HCT116 (cell line): ENCODE measurements around the gene TMTC1. TPM values are rescaled to one million over a fixed set of nuclear protein-coding genes. Genes with fewer than 3 reads are reported as not detected.

Experiments used
- ATAC-seq: fragments of 200-7000 bp; cut with Tn5 transposase; 2 replicates; pipeline ENCODE4 v1.9.1; 2020; ENCODE audit warnings: mild to moderate bottlenecking, moderate library complexity
- BruUV-seq: library from RNA; stranded (reverse); fragments of 400-500 nt; replicated peaks from 2 replicates; lab custom pipeline; 2021; lab: Mats Ljungman, UMichigan
- CTCF ChIA-PET: fragments of 300-600 bp; sonication (Branson Sonifier 250); formaldehyde crosslinking; loops from one replicate; lab custom pipeline; 2021; ENCODE audit warnings: antibody characterized with exemption; lab: Charles Lee
- POLR2A ChIA-PET: fragments of 300-600, 350-600 bp; sonication (Branson Sonifier 250); formaldehyde crosslinking; loops from one replicate; lab custom pipeline; 2021; ENCODE audit warnings: antibody characterized with exemption; lab: Charles Lee
- RAD21 ChIA-PET, 2 experiments: fragments of 300-600 bp; sonication (Branson Sonifier 250); formaldehyde crosslinking; loops; one replicate each; lab custom pipeline; 2023; ENCODE audit warnings: low total read pairs in 2 of 2; ENCODE audit not compliant: uncharacterized antibody in 2 of 2, unreplicated experiment in 2 of 2, low non-redundant PET in 1 of 2; lab: Charles Lee
- DNase-seq: peaks from one replicate; pipeline ENCODE4 v3.0.0-alpha.2; 2010; ENCODE audit warnings: low read depth, low spot score
- H2AFZ ChIP-seq: fragments of 200-600 bp; shearing (Covaris generic), sonication (generic); 2 replicates; pipeline ENCODE4 v1.6.1; 2017; ENCODE audit warnings: low read depth, mixed run types, mixed read lengths, antibody characterized with exemption, low read length; ENCODE audit not compliant: poor library complexity, severe bottlenecking
- H3K27ac ChIP-seq: 2 replicates; pipeline ENCODE4 v1.5.1; 2012; ENCODE audit warnings: low read depth, low read length
- H3K27me3 ChIP-seq: fragments of 200-600 bp; sonication (generic); 2 replicates; pipeline ENCODE4 v1.6.1; 2016; ENCODE audit warnings: mixed run types, low read length, mixed read lengths; ENCODE audit not compliant: insufficient read depth
- H3K36me3 ChIP-seq, 2 experiments: fragments of 200-500 bp in 1 of 2; fragments of 200-600 bp in 1 of 2; sonication (Bioruptor generic) in 1 of 2; sonication (generic) in 1 of 2; 2 replicates each; pipeline versions ENCODE4 v1.5.1 to v1.6.1; 2014 to 2016; ENCODE audit warnings: low read length in 2 of 2, inconsistent platforms in 1 of 2, mixed read lengths in 1 of 2, mixed run types in 1 of 2; ENCODE audit not compliant: insufficient read depth in 2 of 2, control insufficient read depth in 1 of 2
- H3K4me1 ChIP-seq, 2 experiments: fragments of 200-600 bp in 1 of 2; sonication (generic) in 1 of 2; 2 replicates each; pipeline versions ENCODE4 v1.5.1 to v1.6.1; 2012 to 2017; ENCODE audit warnings: low read length in 2 of 2, inconsistent platforms in 1 of 2, mild to moderate bottlenecking in 1 of 2, mixed read lengths in 1 of 2, mixed run types in 1 of 2, moderate library complexity in 1 of 2; ENCODE audit not compliant: insufficient read depth in 2 of 2, control insufficient read depth in 1 of 2
- H3K4me2 ChIP-seq: fragments of 200-600 bp; sonication (generic); 2 replicates; pipeline ENCODE4 v1.6.1; 2017; ENCODE audit warnings: mixed run types, low read length, mixed read lengths
- H3K4me3 ChIP-seq, 2 experiments: fragments of 200-600 bp in 1 of 2; sonication (generic) in 1 of 2; replicated peaks in 1 of 2; 2 replicates each; pipeline ENCODE4 v1.5.1; 2011 to 2016; ENCODE audit warnings: low read length in 2 of 2, control low read depth in 1 of 2, low read depth in 1 of 2, mild to moderate bottlenecking in 1 of 2, mixed read lengths in 1 of 2, mixed run types in 1 of 2
- H3K79me2 ChIP-seq: fragments of 200-600 bp; sonication (generic); 2 replicates; pipeline ENCODE4 v1.6.1; 2017; ENCODE audit warnings: mild to moderate bottlenecking, mixed run types, low read length, moderate library complexity, mixed read lengths; ENCODE audit not compliant: insufficient read depth
- H3K9ac ChIP-seq: fragments of 200-600 bp; sonication (generic); 2 replicates; pipeline ENCODE4 v1.6.1; 2016; ENCODE audit warnings: low read length, mixed read lengths
- H3K9me2 ChIP-seq: fragments of 200-600 bp; sonication (generic), shearing (Covaris generic); 2 replicates; pipeline ENCODE4 v1.6.1; 2017; ENCODE audit warnings: mixed run types, mild to moderate bottlenecking, moderate library complexity; ENCODE audit not compliant: insufficient read depth
- H3K9me3 ChIP-seq, 2 experiments: fragments of 200-500 bp in 1 of 2; fragments of 200-600 bp in 1 of 2; sonication (Bioruptor generic) in 1 of 2; sonication (generic) in 1 of 2; 2 replicates each; pipeline ENCODE4 v1.6.1; 2014 to 2017; ENCODE audit warnings: low read length in 2 of 2, mixed read lengths in 2 of 2, inconsistent platforms in 1 of 2, low read depth in 1 of 2, mild to moderate bottlenecking in 1 of 2, mixed run types in 1 of 2, moderate library complexity in 1 of 2; ENCODE audit not compliant: control insufficient read depth in 1 of 2, insufficient read depth in 1 of 2
- H4K20me1 ChIP-seq: fragments of 200-600 bp; sonication (generic), shearing (Covaris generic); 2 replicates; pipeline ENCODE4 v1.6.1; 2017; ENCODE audit warnings: mixed run types, mild to moderate bottlenecking, moderate library complexity; ENCODE audit not compliant: insufficient read depth
- CBX3 ChIP-seq: IDR thresholded peaks from 2 replicates; pipeline ENCODE4 v1.6.1; 2012; ENCODE audit warnings: low read depth
- CEBPB ChIP-seq: IDR thresholded peaks from 2 replicates; pipeline ENCODE4 v1.6.1; 2012; ENCODE audit warnings: low read depth
- EGR1 ChIP-seq: IDR thresholded peaks from 2 replicates; pipeline ENCODE4 v1.6.1; 2012; ENCODE audit warnings: low read depth
- ELF1 ChIP-seq: IDR thresholded peaks from 2 replicates; pipeline ENCODE4 v1.6.1; 2012; ENCODE audit warnings: low read depth, borderline replicate concordance
- EZH2 ChIP-seq: fragments of 200-600 bp; sonication (generic); IDR thresholded peaks from 2 replicates; pipeline ENCODE4 v1.6.1; 2017; ENCODE audit warnings: antibody characterized with exemption, mixed run types
- EZH2phosphoT487 ChIP-seq: fragments of 200-600 bp; IDR thresholded peaks from 2 replicates; pipeline ENCODE4 v1.6.1; 2018; ENCODE audit warnings: antibody characterized with exemption, borderline replicate concordance
- FOSL1 ChIP-seq: IDR thresholded peaks from 2 replicates; pipeline ENCODE4 v1.6.1; 2012; ENCODE audit warnings: low read depth
- JUND ChIP-seq: IDR thresholded peaks from 2 replicates; pipeline ENCODE4 v1.6.1; 2012
- POLR2A ChIP-seq: IDR thresholded peaks from 2 replicates; pipeline ENCODE4 v1.7.0; 2011; ENCODE audit warnings: borderline replicate concordance; ENCODE audit not compliant: insufficient read depth, insufficient read length; ENCODE audit errors: extremely low read depth
- POLR2AphosphoS5 ChIP-seq: IDR thresholded peaks from 2 replicates; pipeline ENCODE4 v1.6.1; 2011; ENCODE audit warnings: mild to moderate bottlenecking, low read depth, low read length, moderate library complexity
- RAD21 ChIP-seq: IDR thresholded peaks from 2 replicates; pipeline ENCODE4 v1.6.1; 2012; ENCODE audit warnings: low read depth, mild to moderate bottlenecking
- SP1 ChIP-seq: IDR thresholded peaks from 2 replicates; pipeline ENCODE4 v1.6.1; 2012; ENCODE audit warnings: low read depth
- SRF ChIP-seq: IDR thresholded peaks from 2 replicates; pipeline ENCODE4 v1.6.1; 2012; ENCODE audit warnings: low read depth
- TCF7L2 ChIP-seq: IDR thresholded peaks from 2 replicates; pipeline ENCODE4 v1.7.0; 2011; ENCODE audit warnings: borderline replicate concordance, inconsistent platforms; ENCODE audit not compliant: insufficient read depth, insufficient read length; ENCODE audit errors: extremely low read depth
- ZFX ChIP-seq: fragments of 450-650 bp; IDR thresholded peaks from 2 replicates; pipeline ENCODE4 v1.6.1; 2017
- ZNF274 ChIP-seq: fragments of 200-500 bp; sonication (Bioruptor generic); IDR thresholded peaks from 2 replicates; pipeline ENCODE4 v1.6.1; 2014; ENCODE audit warnings: mild to moderate bottlenecking, low read depth, low read length, inconsistent platforms
- intact Hi-C: fragments of 100-400 bp; cut with micrococcal nuclease; formaldehyde crosslinking; loops from 2 replicates; pipeline ENCODE4 v1.10.0; 2022
- total RNA-seq: library from RNA; stranded (reverse); gene quantifications from one replicate; pipeline ENCODE4 v1.2.1, GENCODE V29; 2021; ENCODE audit not compliant: unreplicated experiment
- TF ChIP-seq, protein P1 (sequence below), 3 experiments: fragments of 200-600 bp in 1 of 3; sonication (generic) in 1 of 3; IDR thresholded peaks in 2 of 3; conservative IDR thresholded peaks in 1 of 3; 2 replicates each; pipeline ENCODE4 v1.5.1; 2012 to 2017; ENCODE audit warnings: low read depth in 2 of 3, low read length in 2 of 3, antibody characterized with exemption in 1 of 3, borderline replicate concordance in 1 of 3, control low read depth in 1 of 3, mild to moderate bottlenecking in 1 of 3, mixed read lengths in 1 of 3, mixed run types in 1 of 3, moderate library complexity in 1 of 3; ENCODE audit not compliant: insufficient read depth in 1 of 3
- TF ChIP-seq, protein P2 (sequence below): IDR thresholded peaks from 2 replicates; pipeline ENCODE4 v1.6.1; 2012
- TF ChIP-seq, protein P3 (sequence below): IDR thresholded peaks from 2 replicates; pipeline ENCODE4 v1.6.1; 2011; ENCODE audit warnings: mild to moderate bottlenecking, low read length, moderate library complexity; ENCODE audit not compliant: insufficient replicate concordance; ENCODE audit errors: extremely low read depth
- TF ChIP-seq, protein P4 (sequence below): IDR thresholded peaks from 2 replicates; pipeline ENCODE4 v1.6.1; 2012

Gene TMTC1
- total RNA-seq, 1 experiment from 2014 or later: 2.0 TPM

DNA sequence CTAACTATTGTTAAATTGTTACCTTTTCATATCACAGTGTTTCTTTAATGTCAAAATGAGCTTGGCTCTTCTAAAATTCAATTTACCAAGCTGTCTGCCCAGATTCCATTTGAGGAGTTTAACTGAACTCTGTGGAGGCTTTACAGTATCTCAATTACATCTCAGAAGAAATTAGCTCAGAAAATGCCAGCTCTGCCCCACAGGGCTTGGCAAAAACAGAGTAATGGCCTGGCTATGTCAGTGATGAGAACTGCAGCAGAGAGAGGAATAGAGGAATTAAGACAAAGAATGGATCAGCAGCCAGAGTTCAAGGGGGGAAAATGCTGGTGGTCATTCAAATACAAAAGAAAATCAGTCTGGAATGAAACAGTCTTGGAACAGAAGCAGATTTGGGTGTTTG, 15.8 kb upstream of the TMTC1 start:
- Histone ChIP-seq H2AFZ (no peak overlapping the region), H3K4me1 (peaks cover 0 to 6% of the 10 kb centered on the region in 2 experiments; a peak in 2 of 4 replicates), H3K4me3 (no peak overlapping the region), H3K79me2 (no peaks in the 10 kb centered on the region), H3K9me3 (no peaks in the 10 kb centered on the region), H3K36me3 (no peaks in the 10 kb centered on the region), H4K20me1 (no peaks in the 10 kb centered on the region), H3K27me3 (no peaks in the 10 kb centered on the region), H3K27ac (no peak overlapping the region), H3K9me2 (no peaks in the 10 kb centered on the region), H3K9ac (no peak overlapping the region), H3K4me2 (no peak overlapping the region)
- POLR2A ChIA-PET: no interaction called here
- BruUV-seq: no TSS peak
- intact Hi-C loops: no loop called here
- RAD21 ChIA-PET: no interaction called here
- ATAC-seq (no peak), DNase-seq (no peak)
- no peak for TF ChIP-seq TCF7L2
- no peak for TF ChIP-seq RAD21
- no peak for TF ChIP-seq ZNF274
- TF ChIP-seq POLR2A: no peak
- TF ChIP-seq SRF: no peak
- TF ChIP-seq, protein P1, sequence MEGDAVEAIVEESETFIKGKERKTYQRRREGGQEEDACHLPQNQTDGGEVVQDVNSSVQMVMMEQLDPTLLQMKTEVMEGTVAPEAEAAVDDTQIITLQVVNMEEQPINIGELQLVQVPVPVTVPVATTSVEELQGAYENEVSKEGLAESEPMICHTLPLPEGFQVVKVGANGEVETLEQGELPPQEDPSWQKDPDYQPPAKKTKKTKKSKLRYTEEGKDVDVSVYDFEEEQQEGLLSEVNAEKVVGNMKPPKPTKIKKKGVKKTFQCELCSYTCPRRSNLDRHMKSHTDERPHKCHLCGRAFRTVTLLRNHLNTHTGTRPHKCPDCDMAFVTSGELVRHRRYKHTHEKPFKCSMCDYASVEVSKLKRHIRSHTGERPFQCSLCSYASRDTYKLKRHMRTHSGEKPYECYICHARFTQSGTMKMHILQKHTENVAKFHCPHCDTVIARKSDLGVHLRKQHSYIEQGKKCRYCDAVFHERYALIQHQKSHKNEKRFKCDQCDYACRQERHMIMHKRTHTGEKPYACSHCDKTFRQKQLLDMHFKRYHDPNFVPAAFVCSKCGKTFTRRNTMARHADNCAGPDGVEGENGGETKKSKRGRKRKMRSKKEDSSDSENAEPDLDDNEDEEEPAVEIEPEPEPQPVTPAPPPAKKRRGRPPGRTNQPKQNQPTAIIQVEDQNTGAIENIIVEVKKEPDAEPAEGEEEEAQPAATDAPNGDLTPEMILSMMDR (IDR thresholded peaks at IDR 0.05 in 2 of 3, conservative IDR thresholded peaks at IDR 0.05 in 1 of 3; ENCODE audit: borderline replicate concordance in 1 of 3, insufficient read depth in 1 of 3, low read depth in 2 of 3, low read length in 2 of 3): no peak
- TF ChIP-seq EZH2phosphoT487: no peak
- TF ChIP-seq ELF1: no peak
- TF ChIP-seq FOSL1: no peak
- no peak for TF ChIP-seq JUND
- TF ChIP-seq CBX3: no peak
- TF ChIP-seq CEBPB: no peak
- TF ChIP-seq, protein P2, sequence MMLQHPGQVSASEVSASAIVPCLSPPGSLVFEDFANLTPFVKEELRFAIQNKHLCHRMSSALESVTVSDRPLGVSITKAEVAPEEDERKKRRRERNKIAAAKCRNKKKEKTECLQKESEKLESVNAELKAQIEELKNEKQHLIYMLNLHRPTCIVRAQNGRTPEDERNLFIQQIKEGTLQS: no peak
- no peak for TF ChIP-seq ZFX
- no peak for TF ChIP-seq EGR1
- TF ChIP-seq POLR2AphosphoS5: no peak
- TF ChIP-seq SP1: no peak
- TF ChIP-seq EZH2: no peak
- TF ChIP-seq, protein P3, sequence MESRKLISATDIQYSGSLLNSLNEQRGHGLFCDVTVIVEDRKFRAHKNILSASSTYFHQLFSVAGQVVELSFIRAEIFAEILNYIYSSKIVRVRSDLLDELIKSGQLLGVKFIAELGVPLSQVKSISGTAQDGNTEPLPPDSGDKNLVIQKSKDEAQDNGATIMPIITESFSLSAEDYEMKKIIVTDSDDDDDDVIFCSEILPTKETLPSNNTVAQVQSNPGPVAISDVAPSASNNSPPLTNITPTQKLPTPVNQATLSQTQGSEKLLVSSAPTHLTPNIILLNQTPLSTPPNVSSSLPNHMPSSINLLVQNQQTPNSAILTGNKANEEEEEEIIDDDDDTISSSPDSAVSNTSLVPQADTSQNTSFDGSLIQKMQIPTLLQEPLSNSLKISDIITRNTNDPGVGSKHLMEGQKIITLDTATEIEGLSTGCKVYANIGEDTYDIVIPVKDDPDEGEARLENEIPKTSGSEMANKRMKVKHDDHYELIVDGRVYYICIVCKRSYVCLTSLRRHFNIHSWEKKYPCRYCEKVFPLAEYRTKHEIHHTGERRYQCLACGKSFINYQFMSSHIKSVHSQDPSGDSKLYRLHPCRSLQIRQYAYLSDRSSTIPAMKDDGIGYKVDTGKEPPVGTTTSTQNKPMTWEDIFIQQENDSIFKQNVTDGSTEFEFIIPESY: no peak
- TF ChIP-seq, protein P4, sequence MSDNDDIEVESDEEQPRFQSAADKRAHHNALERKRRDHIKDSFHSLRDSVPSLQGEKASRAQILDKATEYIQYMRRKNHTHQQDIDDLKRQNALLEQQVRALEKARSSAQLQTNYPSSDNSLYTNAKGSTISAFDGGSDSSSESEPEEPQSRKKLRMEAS: no peak
- CTCF ChIA-PET: no interaction called here
